Activated CD4-positive, alpha-beta T cell treated with anti-CD3 and anti-CD28 coated beads, Interleukin-2, amount 10 ng/mL, durations not matched to agents 7 days and 5 days (primary cell): ENCODE results near the gene UBIAD1. TPM values are rescaled to one million over a fixed set of nuclear protein-coding genes. Genes with fewer than 3 reads are reported as not detected.
"Not testable (repeated sequence)": the region's sequence is repeated elsewhere in the genome, so short reads cannot be mapped to it uniquely, and the experiment has no call there.

Experiments
- CTCF ChIA-PET: fragments of 350-600 bp; sonication (Branson Sonifier 250); formaldehyde crosslinking; loops from one replicate; lab custom pipeline; 2021; ENCODE audit warnings: antibody characterized with exemption; lab: Charles Lee
- POLR2A ChIA-PET: fragments of 350-600 bp; sonication (Branson Sonifier 250); formaldehyde crosslinking; loops from one replicate; lab custom pipeline; 2021; ENCODE audit warnings: antibody characterized with exemption; lab: Charles Lee
- DNase-seq: peaks from one replicate; pipeline ENCODE4 v3.0.0-alpha.2; 2020
- H3K27ac Mint-ChIP-seq: one replicate; pipeline ENCODE4 v1.8.0; 2021; ENCODE audit warnings: mild to moderate bottlenecking, moderate library complexity, mixed read lengths
- H3K27me3 Mint-ChIP-seq: one replicate; pipeline ENCODE4 v1.8.0; 2021; ENCODE audit warnings: mixed read lengths
- H3K36me3 Mint-ChIP-seq: one replicate; pipeline ENCODE4 v1.8.0; 2021; ENCODE audit warnings: low read depth, mixed read lengths
- H3K4me1 Mint-ChIP-seq: one replicate; pipeline ENCODE4 v1.8.0; 2021; ENCODE audit warnings: mixed read lengths
- H3K4me3 Mint-ChIP-seq: one replicate; pipeline ENCODE4 v1.8.0; 2021; ENCODE audit warnings: mild to moderate bottlenecking, moderate library complexity, mixed read lengths
- H3K9me3 Mint-ChIP-seq: one replicate; pipeline ENCODE4 v1.8.0; 2021; ENCODE audit warnings: mixed read lengths
- total RNA-seq, 2 experiments: library from RNA; stranded (reverse); gene quantifications; one replicate each; pipeline ENCODE4 v1.2.3, GENCODE V29; 2021

UBIAD1 gene
- total RNA-seq, 2 experiments from 2014 or later = 53.7 to 59.1 TPM

DNA sequence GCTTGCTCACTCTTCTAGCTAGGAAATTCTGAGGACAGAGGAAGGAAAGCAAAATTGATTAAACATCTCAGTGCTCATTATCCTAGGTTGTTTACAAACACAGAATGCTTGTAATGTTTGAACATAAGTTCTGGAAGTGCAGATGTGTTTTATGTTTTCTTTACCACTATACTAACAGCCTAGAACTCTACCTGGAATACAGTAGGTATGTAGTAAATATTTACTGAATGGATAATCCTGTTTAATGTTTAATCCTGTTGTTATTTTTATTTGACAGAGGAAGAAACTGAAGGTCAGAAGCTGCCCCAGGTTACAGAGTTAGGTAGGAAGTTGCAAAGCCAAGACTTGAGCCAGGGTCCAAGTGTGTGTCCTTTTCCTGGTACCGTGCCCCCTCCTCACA is 16.7 kb upstream of the UBIAD1 start:
- Mint-ChIP-seq H3K36me3 (peaks cover 54% of the 10 kb centered on the region), H3K4me1 (peaks cover under 1% of the 10 kb centered on the region), H3K9me3 (no peaks in the 10 kb centered on the region), H3K27me3 (no peaks in the 10 kb centered on the region), H3K27ac (no peak overlapping the region), H3K4me3 (no peak overlapping the region)
- POLR2A ChIA-PET = no interaction called here
- CTCF ChIA-PET = no interaction called here
- no peak for DNase-seq

DNA sequence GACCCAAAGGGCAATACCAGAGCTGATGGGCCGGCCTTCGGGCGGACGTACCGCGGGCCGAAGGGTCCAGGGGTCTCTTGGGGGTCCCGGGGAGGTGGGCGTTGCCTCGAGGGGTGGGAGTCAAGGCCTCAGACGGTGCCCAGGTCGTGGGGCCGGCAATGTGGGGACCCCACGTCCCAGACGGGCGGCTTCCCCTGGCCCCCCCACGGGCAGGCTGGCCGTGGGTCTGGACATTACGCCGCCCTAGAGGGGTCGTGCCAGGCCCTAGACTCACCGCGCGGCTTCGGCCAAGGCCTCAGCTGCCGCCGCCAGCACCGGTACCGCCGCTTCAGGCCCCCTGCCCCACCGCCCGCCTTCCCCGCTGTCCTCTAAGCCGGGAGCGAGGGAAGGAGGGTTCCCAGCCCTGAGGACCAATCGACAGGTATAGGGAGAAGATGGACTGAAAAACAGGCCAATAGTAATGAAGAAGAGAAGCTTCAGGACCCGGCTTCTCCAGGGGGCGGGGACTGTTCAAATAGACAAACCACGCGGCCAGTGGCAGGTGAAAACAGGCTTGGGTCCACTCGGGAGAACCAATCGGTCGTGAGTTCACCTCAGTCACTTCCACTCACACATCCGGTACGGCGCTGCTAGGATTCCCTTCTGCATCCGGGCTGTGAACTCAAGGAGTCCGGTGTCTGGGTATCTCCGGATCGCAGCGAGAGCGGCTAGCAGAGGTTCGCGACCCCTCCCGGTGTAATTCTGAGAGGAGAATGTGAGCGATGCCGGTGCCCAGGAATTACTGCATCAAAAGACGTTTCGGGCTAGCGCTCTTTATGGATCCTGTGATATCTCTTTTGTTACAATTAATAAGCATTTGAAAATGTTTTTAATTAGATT is 10.6 kb upstream of the UBIAD1 start, which contains the start of gene MTOR:
TSS of gene MTOR (minus strand) at position 381 of the 879 bp plus-strand sequence. CDS start 3,142 bp downstream, outside the sequence.
- POLR2A ChIA-PET = interaction anchor here (0.8 kb wide), 1 partner anchor 10 kb away, joined by 3 read pairs; no protein-coding TSS in a partner anchor
- H3K36me3 Mint-ChIP-seq = peaks cover 18% of the 10 kb centered on the region
- CTCF ChIA-PET = interaction anchor here (0.7 to 2.5 kb wide), 10 partner anchors 9 to 225 kb away, joined by 3 to 10 read pairs (median 4); partner anchors contain the start of gene UBIAD1
- H3K4me1 Mint-ChIP-seq = peaks cover 14% of the 10 kb centered on the region
- peak within 1 kb of the TSS; percentile 89 for H3K27ac Mint-ChIP-seq
- no peaks in the 10 kb centered on the region for H3K9me3 Mint-ChIP-seq
- H3K27me3 Mint-ChIP-seq = no peaks in the 10 kb centered on the region
- H3K4me3 Mint-ChIP-seq = peak within 1 kb of the TSS; percentile 92
- DNase-seq = peak; percentile 99

DNA sequence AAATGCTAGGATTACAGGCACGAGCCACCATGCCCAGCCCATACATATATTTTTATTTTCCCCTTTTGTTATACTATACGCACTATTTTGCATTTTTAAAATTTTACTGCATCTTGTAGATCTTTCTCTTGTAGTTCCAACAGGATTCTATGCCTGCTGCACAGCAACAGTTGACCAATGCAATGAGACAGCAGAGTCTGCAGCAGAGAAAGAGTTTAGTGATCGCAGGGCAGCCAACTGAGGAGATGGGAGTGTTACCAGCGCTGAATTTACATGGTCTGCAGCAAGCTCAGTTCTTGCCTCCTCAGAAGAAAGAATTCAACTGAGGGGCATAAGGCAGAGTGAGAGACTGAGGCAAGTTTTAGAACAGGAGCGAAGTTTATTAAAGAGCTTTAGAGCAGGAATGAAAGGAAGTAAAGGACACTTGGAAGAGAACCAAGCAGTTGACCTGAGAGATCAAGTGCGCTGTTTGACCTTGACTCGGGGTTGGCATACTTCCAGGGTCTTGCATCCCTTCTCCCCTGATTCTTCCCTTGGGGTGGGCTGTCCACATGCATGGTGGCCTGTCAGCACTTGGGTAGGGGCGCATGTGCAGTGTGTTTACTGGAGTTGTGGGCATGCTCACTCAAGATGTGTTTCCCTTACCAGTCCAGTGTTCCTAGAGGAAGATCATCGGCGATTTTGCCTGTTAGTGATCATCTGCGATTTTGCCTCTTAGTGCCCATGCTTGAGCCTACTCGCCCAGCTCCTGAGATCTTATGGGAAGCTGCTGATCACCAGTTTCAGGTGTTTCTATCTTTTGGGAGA is 6.5 kb upstream of the UBIAD1 start:
- POLR2A ChIA-PET = no interaction called here
- Mint-ChIP-seq H3K27me3 (no peaks in the 10 kb centered on the region), H3K9me3 (no peaks in the 10 kb centered on the region), H3K4me1 (peaks cover 12% of the 10 kb centered on the region), H3K36me3 (no peaks in the 10 kb centered on the region), H3K4me3 (no peak overlapping the region), H3K27ac (no peak overlapping the region)
- no peak for DNase-seq
- CTCF ChIA-PET = interaction anchor here (0.6 to 1.6 kb wide), 3 partner anchors 12 to 57 kb away, joined by 3 to 4 read pairs (median 3); no protein-coding TSS in a partner anchor

DNA sequence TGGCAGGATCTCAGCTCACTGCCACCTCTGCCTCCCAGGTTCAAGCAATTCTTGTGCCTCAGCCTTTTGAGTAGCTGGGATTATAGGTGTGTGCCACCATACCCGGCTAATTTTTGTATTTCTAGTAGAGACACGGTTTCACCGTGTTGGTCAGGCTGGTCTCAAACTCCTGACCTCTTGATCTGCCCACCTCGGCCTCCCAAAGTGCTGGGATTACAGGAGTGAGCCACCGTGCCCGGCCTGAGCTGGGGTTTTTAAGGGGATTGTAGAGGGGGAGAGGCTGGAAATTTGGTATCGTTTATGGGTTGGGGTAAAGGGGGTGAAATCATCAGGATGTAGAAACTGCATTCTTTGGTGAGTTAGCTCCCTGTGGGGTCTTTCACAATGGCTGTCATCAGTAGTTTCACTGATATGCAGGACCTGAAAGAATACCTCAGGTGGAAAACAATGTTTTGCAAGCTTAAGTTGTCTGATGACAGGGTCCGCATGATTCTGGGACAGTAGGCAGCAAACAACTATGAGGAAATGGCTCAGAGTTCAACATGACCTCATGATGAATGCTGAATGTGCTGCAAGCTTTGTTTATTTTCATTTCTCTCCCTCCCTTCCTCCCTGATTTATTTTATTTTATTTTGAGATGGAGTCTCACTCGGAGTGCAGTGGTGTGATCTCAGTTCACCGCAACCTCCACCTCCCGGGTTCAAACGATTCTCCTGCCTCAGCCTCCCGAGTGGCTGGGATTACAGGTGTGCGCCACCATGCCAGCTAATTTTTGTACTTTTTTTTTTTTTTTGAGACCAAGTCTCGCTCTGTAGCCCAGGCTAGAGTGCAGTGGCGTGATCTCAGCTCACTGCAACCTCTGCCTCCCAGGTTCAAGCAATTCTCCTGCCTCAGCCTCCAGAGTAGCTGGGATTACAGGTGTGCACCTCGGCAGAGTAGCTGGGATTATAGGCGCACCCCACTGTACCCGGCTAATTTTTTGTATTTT is 5.4 kb upstream of the UBIAD1 start:
- POLR2A ChIA-PET, H3K27me3 Mint-ChIP-seq: not testable (repeated sequence)
- CTCF ChIA-PET = interaction anchor here (0.6 to 1.6 kb wide), 3 partner anchors 11 to 41 kb away, joined by 4 to 8 read pairs (median 4); no protein-coding TSS in a partner anchor

DNA sequence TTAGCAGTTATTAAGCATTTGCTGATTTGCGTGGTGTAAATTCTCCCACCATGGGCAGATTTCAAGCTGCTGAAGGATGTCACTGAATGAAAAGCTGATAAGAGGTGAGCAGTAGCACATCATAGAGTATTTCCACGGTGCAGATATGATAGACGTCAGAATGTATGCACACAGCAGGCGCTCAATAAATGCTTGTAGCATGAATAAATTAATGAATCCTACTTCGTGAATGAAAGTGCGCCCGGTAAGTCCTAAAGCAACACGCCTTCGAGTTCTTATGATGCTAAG is 510 bp upstream of the UBIAD1 start:
- peaks cover 27% of the 10 kb centered on the region for H3K36me3 Mint-ChIP-seq
- peak overlapping the region; percentile 59 for H3K4me3 Mint-ChIP-seq
- POLR2A ChIA-PET = interaction anchor here (0.6 kb wide), 2 partner anchors 10 to 747 kb away, joined by 3 to 10 read pairs; partner anchors contain the start of genes MIIP and MTOR
- H3K27me3 Mint-ChIP-seq = no peaks in the 10 kb centered on the region
- no peaks in the 10 kb centered on the region for H3K9me3 Mint-ChIP-seq
- peak overlapping the region; percentile 60 for H3K27ac Mint-ChIP-seq
- peaks cover 22% of the 10 kb centered on the region for H3K4me1 Mint-ChIP-seq
- CTCF ChIA-PET = interaction anchor here (1.2 kb wide), 2 partner anchors 10 to 18 kb away, joined by 3 to 4 read pairs; partner anchors contain the start of gene MTOR
- no peak for DNase-seq

More for the DNA sequence above, 5.4 kb upstream of the UBIAD1 start:
- H3K4me3 Mint-ChIP-seq, H3K36me3 Mint-ChIP-seq, DNase-seq, H3K27ac Mint-ChIP-seq, H3K9me3 Mint-ChIP-seq: not testable (repeated sequence)
- peaks cover 13% of the 10 kb centered on the region for H3K4me1 Mint-ChIP-seq

DNA sequence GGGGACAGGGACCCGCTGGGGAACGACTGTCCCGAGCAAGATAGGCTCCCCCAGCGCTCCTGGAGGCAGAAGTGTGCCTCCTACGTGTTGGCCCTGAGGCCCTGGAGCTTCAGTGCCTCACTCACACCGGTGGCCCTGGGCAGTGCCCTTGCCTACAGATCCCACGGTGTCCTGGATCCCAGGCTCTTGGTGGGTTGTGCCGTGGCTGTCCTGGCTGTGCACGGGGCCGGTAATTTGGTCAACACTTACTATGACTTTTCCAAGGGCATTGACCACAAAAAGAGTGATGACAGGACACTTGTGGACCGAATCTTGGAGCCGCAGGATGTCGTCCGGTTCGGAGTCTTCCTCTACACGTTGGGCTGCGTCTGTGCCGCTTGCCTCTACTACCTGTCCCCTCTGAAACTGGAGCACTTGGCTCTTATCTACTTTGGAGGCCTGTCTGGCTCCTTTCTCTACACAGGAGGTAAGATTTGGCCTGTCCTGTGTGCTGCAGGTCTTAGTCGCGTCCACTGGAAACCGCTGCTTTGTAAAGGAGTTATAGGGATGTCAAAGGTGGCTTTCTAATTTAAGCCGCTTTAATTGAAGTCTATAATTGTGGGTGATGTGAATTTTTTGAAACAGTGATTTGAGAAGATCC is 717 bp downstream of the UBIAD1 start:
- POLR2A ChIA-PET = interaction anchor here (0.6 kb wide), 1 partner anchor 19 kb away, joined by 4 read pairs; no protein-coding TSS in a partner anchor
- Mint-ChIP-seq H3K36me3 (peaks cover 38% of the 10 kb centered on the region), H3K27ac (peak overlapping the region; percentile 88), H3K4me1 (peaks cover 32% of the 10 kb centered on the region), H3K27me3 (no peaks in the 10 kb centered on the region), H3K9me3 (no peaks in the 10 kb centered on the region), H3K4me3 (peak overlapping the region; percentile 82)
- DNase-seq = no peak
- CTCF ChIA-PET = interaction anchor here (1.2 kb wide), 2 partner anchors 11 to 19 kb away, joined by 3 to 4 read pairs; partner anchors contain the start of gene MTOR

DNA sequence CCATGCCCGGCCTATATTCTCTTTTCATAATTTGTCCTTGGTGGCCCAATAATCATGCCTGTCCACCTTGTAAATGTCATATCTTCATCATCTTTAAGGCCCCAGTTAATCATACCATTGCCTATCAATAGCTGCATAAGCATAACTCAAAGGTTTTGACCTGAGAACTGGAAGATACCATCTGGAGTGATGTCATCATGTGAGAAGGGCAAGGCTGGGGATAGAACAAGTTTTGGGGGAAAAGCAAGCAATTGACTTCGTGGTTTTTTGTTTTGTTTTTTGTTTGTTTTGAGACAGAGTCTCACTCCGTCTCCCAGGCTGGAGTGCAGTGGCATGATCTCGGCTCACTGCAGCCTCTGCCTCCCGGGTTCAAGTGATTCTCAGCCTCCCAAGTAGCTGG is 6.2 kb downstream of the UBIAD1 start:
- Mint-ChIP-seq H3K36me3 (peaks cover 87% of the 10 kb centered on the region), H3K27me3 (no peaks in the 10 kb centered on the region), H3K27ac (peak overlapping the region; percentile 89), H3K4me3 (no peak overlapping the region), H3K9me3 (peaks cover 5% of the 10 kb centered on the region), H3K4me1 (peaks cover 79% of the 10 kb centered on the region)
- no peak for DNase-seq
- POLR2A ChIA-PET = no interaction called here
- CTCF ChIA-PET = interaction anchor here (0.9 to 3.0 kb wide), 4 partner anchors 11 to 24 kb away, joined by 3 to 10 read pairs (median 6); partner anchors contain the start of gene MTOR

DNA sequence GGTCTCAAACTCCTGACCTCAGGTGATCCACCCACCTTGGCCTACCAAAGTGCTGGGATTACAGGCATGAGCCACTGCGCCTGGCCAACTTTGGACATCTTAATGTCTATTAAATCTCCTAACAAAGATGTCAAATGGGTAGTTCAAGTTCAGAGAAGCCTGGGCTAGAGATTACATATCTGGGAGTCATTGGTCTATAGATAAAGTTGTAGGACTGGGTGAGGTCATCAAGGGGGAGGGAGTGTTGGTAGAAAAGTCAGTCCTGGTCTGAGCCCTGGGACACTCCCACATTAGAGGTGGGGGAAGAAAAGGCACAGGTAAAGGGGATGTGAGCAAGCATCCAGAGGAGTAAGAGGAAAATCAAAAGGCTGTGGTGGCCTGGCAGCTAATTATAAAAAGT is 6.6 kb downstream of the UBIAD1 start:
- H3K27me3 Mint-ChIP-seq = no peaks in the 10 kb centered on the region
- peaks cover 87% of the 10 kb centered on the region for H3K36me3 Mint-ChIP-seq
- peak overlapping the region; percentile 89 for H3K27ac Mint-ChIP-seq
- H3K4me1 Mint-ChIP-seq = peaks cover 82% of the 10 kb centered on the region
- H3K9me3 Mint-ChIP-seq = peaks cover 5% of the 10 kb centered on the region
- DNase-seq = no peak
- peak overlapping the region; percentile 13 for H3K4me3 Mint-ChIP-seq
- CTCF ChIA-PET = interaction anchor here (1.1 to 1.6 kb wide), 3 partner anchors 12 to 33 kb away, joined by 3 to 7 read pairs (median 3); no protein-coding TSS in a partner anchor
- POLR2A ChIA-PET = no interaction called here

DNA sequence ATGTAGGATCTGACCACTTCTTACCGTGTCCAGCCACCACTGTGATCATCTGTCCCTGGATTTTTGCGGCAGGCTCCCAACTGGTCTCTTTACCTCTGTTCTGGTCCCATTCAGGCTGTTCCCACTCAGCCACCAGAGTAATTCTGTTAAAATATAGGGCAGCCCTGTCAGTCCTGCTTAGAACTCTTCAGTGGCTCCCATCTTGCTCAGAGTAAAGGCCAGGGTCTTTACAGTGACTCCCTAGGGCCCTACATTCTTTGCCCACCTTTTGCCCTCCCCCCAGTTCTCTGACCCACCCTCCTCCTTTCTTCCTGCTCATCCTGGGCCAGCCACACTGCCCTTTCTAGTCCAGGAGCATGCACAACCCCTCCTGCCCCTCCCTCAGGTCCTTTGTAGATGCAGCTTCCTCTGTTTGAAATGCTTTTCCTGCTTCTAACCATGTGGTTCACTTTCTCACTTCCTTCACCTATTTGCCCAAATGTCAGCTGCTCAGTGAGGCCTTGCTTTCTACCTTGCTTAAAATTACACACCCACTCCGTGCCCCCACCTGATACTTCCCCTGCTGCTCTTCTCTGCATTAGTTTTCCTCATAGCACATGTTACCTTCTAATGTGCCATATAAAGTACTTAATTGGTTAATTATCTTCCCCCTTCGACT is 7.8 kb downstream of the UBIAD1 start:
- no peaks in the 10 kb centered on the region for H3K27me3 Mint-ChIP-seq
- ChIA-PET POLR2A (interaction anchor here (0.6 to 0.7 kb wide), 2 partner anchors 19 to 161 kb away, joined by 3 read pairs; no protein-coding TSS in a partner anchor), CTCF (interaction anchor here (1.1 kb wide), 1 partner anchor 35 kb away, joined by 3 read pairs; no protein-coding TSS in a partner anchor)
- DNase-seq = peak; percentile 49
- H3K9me3 Mint-ChIP-seq = peaks cover 5% of the 10 kb centered on the region
- peaks cover 88% of the 10 kb centered on the region for H3K36me3 Mint-ChIP-seq
- peaks cover 89% of the 10 kb centered on the region for H3K4me1 Mint-ChIP-seq
- peak overlapping the region; percentile 53 for H3K4me3 Mint-ChIP-seq
- H3K27ac Mint-ChIP-seq = peak overlapping the region; percentile 89

DNA sequence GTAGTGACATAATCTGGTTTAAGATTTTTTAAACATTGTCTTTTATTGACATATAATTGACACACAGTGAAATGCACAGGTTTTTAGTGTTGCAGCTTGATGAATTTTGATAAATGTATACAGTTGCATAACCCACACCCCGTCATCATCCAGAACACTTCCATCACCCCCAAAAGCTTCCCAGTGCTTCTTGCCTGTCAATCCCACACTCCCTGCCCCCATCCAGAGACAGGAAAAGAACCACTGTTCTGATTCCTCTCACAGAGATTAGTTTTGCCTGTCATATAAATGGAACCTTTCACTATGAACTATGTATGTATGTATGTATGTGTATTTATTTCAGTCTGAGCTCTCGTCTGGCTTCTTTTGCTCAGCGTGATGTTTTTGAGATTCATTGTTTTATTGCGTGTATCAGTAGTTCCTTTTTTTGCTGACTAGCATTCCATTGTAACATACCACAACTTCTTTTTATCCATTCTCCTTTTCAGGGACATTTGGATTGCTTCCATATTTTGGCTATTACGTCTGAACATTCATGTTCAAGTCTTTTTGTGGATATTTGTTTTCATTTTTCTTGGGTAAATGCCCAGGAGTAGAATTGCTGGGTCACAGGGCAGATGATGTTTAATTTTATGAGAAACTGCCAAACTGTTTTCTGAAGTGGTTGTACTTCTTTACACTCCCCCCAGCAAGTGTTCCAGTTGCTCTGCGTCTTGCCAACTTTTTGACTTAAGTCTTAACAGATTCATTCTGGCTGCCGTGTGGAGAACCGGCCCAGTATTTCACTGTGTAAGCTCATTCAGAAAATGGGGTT is 8.7 kb downstream of the UBIAD1 start:
- Mint-ChIP-seq H3K27ac (peak overlapping the region; percentile 89), H3K36me3 (peaks cover 90% of the 10 kb centered on the region), H3K4me1 (peaks cover 91% of the 10 kb centered on the region), H3K9me3 (peaks cover 5% of the 10 kb centered on the region), H3K4me3 (peak overlapping the region; percentile 53), H3K27me3 (no peaks in the 10 kb centered on the region)
- CTCF ChIA-PET = interaction anchor here (0.7 to 1.1 kb wide), 2 partner anchors 18 to 102 kb away, joined by 3 read pairs; no protein-coding TSS in a partner anchor
- DNase-seq = no peak
- POLR2A ChIA-PET = interaction anchor here (0.6 kb wide), 2 partner anchors 10 to 18 kb away, joined by 3 to 5 read pairs; no protein-coding TSS in a partner anchor
